Nephron (organoid): Measurements from ENCODE around the gene PFDN4.

Source experiments
- H3K27ac Mint-ChIP-seq, 3 experiments: 2 replicates each; pipeline ENCODE4 v1.8.0; 2020; ENCODE audit warnings: mixed read lengths in 3 of 3, mild to moderate bottlenecking in 2 of 3, moderate library complexity in 1 of 3
- H3K27me3 Mint-ChIP-seq: 2 replicates; pipeline ENCODE4 v1.8.0; 2021; ENCODE audit warnings: low read depth, mild to moderate bottlenecking, moderate library complexity, mixed read lengths
- H3K36me3 Mint-ChIP-seq: 2 replicates; pipeline ENCODE4 v1.8.0; 2020; ENCODE audit warnings: low read depth, mixed read lengths
- H3K4me1 Mint-ChIP-seq: 2 replicates; pipeline ENCODE4 v1.8.0; 2020; ENCODE audit warnings: mixed read lengths
- H3K4me3 Mint-ChIP-seq, 3 experiments: 2 replicates each; pipeline ENCODE4 v1.8.0; 2020; ENCODE audit warnings: mild to moderate bottlenecking in 3 of 3, mixed read lengths in 3 of 3, moderate library complexity in 2 of 3
- H3K9me3 Mint-ChIP-seq: 2 replicates; pipeline ENCODE4 v1.8.0; 2020; ENCODE audit warnings: mixed read lengths
- TF ChIP-seq, protein P1 (sequence below), 3 experiments: fragments of 200-600 bp; sonication (generic); IDR thresholded peaks; one replicate each; pipeline ENCODE4 v1.5.0; 2021; ENCODE audit warnings: antibody characterized with exemption in 3 of 3; ENCODE audit not compliant: unreplicated experiment in 3 of 3

PFDN4 gene

GRCh38 chr20:54161821-54162149 is 46.1 kb upstream of the PFDN4 start:
- Mint-ChIP-seq H3K4me1 (no peaks in the 10 kb centered on the region), H3K27me3 (peaks cover 15% of the 10 kb centered on the region), H3K27ac (no peak overlapping the region), H3K36me3 (no peaks in the 10 kb centered on the region), H3K9me3 (no peaks in the 10 kb centered on the region), H3K4me3 (no peak overlapping the region)
- TF ChIP-seq, protein P1, sequence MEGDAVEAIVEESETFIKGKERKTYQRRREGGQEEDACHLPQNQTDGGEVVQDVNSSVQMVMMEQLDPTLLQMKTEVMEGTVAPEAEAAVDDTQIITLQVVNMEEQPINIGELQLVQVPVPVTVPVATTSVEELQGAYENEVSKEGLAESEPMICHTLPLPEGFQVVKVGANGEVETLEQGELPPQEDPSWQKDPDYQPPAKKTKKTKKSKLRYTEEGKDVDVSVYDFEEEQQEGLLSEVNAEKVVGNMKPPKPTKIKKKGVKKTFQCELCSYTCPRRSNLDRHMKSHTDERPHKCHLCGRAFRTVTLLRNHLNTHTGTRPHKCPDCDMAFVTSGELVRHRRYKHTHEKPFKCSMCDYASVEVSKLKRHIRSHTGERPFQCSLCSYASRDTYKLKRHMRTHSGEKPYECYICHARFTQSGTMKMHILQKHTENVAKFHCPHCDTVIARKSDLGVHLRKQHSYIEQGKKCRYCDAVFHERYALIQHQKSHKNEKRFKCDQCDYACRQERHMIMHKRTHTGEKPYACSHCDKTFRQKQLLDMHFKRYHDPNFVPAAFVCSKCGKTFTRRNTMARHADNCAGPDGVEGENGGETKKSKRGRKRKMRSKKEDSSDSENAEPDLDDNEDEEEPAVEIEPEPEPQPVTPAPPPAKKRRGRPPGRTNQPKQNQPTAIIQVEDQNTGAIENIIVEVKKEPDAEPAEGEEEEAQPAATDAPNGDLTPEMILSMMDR (IDR thresholded peaks at IDR 0.05; ENCODE audit: unreplicated experiment in 3 of 3), result no peak

GRCh38 chr20:54162378-54163009 is 45.4 kb upstream of the PFDN4 start:
- TF ChIP-seq, protein P1 (IDR thresholded peaks at IDR 0.05; ENCODE audit: unreplicated experiment in 3 of 3), result no peak
- Mint-ChIP-seq H3K36me3 (no peaks in the 10 kb centered on the region), H3K9me3 (no peaks in the 10 kb centered on the region), H3K27ac (no peak overlapping the region), H3K27me3 (peaks cover 10% of the 10 kb centered on the region), H3K4me3 (no peak overlapping the region), H3K4me1 (no peaks in the 10 kb centered on the region)

DNA sequence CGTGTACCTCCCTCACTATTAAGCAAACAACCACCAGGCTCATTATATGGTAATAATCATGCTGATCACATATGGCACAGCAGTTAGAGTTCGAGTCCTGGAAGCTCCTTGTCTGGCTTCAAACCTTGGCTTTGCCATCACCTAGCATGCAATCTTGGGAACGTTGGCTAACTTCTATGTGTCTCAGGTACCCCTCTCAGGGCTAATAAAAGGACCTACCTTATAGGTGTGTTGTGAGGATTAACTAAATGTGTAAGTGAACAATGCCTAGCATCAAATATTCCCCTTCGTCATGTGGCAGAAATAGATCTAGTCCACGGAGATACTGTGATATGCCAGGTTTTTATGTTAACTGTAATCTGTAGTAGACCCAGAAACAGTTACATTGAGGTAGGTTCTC is 44.5 kb upstream of the PFDN4 start:
- Mint-ChIP-seq H3K4me3 (no peak overlapping the region), H3K9me3 (no peaks in the 10 kb centered on the region), H3K4me1 (no peaks in the 10 kb centered on the region), H3K36me3 (no peaks in the 10 kb centered on the region), H3K27me3 (peaks cover 18% of the 10 kb centered on the region), H3K27ac (no peak overlapping the region)
- TF ChIP-seq, protein P1 (IDR thresholded peaks at IDR 0.05; ENCODE audit: unreplicated experiment in 3 of 3), result no peak

GRCh38 chr20:54165014-54165413 is 42.9 kb upstream of the PFDN4 start:
- Mint-ChIP-seq H3K4me1 (no peaks in the 10 kb centered on the region), H3K4me3 (no peak overlapping the region), H3K36me3 (no peaks in the 10 kb centered on the region), H3K9me3 (no peaks in the 10 kb centered on the region), H3K27ac (no peak overlapping the region), H3K27me3 (peaks cover 34% of the 10 kb centered on the region)
- TF ChIP-seq, protein P1 (IDR thresholded peaks at IDR 0.05; ENCODE audit: unreplicated experiment in 3 of 3), result no peak

DNA sequence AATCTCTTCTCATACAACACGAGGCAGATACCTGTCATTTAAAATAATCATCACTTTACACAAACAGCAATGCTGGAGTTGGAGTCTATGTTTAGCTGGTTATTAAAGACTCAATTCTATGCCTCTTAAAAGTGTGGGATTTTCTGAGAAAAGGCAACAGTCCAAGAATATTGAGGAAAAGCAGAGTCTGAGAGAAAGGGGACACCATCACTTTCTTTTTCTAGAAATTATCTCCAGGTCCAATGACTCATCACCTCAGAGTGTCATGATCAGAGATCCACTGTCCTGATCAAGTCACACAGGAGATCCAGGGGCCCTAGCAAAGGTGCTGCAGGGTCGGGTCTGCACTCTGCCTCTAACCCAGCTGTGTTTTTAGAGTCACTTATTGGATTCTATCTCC is 42.1 kb upstream of the PFDN4 start:
- peaks cover 42% of the 10 kb centered on the region for H3K27me3 Mint-ChIP-seq
- H3K4me1 Mint-ChIP-seq, result no peaks in the 10 kb centered on the region
- H3K4me3 Mint-ChIP-seq, result no peak overlapping the region
- no peaks in the 10 kb centered on the region for H3K9me3 Mint-ChIP-seq
- H3K27ac Mint-ChIP-seq, result no peak overlapping the region
- H3K36me3 Mint-ChIP-seq, result no peaks in the 10 kb centered on the region
- TF ChIP-seq, protein P1 (IDR thresholded peaks at IDR 0.05; ENCODE audit: unreplicated experiment in 3 of 3), result no peak

DNA sequence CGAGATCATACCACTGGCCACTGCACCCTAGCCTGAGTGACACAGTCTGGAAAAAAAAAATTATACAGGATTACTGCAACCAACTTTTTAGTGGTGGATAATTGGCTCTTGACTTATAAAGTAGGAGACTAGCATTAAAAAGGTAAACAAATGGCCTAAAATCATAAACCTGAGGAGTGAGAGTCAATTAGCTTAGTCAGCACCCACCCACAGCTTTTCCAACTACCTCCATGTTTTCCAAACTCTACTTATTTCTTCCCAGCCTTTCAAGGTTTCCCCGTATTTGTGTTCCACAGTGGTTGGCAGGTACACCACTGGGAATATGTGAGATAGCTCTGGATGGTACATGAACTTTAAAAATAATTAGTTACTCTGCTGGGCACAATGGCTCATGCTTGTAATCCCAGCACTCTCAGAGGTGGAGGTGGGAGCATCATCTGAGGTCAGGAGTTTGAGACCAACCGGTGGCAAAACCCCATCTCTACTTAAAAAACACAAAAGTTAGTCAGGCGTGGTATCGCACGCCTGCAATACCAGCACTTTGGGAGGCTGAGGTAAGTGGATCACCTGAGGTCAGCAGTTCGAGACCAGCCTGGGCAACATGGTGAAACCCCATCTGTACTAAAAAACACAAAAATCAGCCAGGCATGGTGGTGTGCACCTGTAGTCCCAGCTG is 40.8 kb upstream of the PFDN4 start:
- peaks cover 5% of the 10 kb centered on the region for H3K4me1 Mint-ChIP-seq
- H3K4me3 Mint-ChIP-seq, result no peak overlapping the region
- TF ChIP-seq, protein P1 (IDR thresholded peaks at IDR 0.05; ENCODE audit: unreplicated experiment in 3 of 3), result no peak
- H3K9me3 Mint-ChIP-seq, result no peaks in the 10 kb centered on the region
- no peaks in the 10 kb centered on the region for H3K36me3 Mint-ChIP-seq
- peaks cover 55% of the 10 kb centered on the region for H3K27me3 Mint-ChIP-seq
- no peak overlapping the region for H3K27ac Mint-ChIP-seq
